Measurements from ENCODE around the gene MUC6.

MUC6 gene

DNA sequence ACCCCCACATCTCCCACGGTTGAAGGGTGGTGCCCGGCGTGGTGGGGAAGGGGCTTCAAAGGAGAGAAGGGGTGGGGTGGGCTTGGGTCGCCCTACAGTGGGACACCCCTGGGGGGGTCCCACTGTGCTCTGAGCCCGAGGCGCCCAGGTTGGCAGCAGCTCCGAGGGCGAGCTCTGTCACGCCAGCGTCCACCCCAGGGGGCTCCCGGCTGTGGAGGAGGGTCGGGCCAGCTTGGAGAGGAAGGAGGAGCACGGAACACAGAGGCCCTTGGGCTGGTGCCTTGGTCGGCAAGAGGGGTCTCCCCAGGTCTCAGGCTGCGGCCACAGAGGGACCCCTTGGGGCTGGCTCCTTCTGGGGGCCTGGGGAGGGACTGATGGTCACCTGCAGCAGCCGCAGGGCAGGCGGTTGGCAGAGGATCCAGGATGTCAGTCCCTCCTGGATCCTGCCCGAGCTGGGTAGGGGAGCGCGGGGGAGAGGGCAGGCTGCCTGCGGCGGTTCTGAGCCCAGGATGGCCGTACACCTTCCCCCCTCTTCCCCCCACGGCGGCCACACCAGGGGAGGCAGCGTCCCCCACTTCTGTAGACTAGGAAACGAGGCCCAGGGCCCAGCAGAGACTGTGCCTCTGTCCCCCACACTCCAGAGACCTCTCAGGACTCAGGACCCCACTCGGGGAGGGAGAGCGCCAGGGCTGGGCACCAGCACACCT lies 788 bp downstream of the MUC6 start:
- DNase-seq = no peak

DNA sequence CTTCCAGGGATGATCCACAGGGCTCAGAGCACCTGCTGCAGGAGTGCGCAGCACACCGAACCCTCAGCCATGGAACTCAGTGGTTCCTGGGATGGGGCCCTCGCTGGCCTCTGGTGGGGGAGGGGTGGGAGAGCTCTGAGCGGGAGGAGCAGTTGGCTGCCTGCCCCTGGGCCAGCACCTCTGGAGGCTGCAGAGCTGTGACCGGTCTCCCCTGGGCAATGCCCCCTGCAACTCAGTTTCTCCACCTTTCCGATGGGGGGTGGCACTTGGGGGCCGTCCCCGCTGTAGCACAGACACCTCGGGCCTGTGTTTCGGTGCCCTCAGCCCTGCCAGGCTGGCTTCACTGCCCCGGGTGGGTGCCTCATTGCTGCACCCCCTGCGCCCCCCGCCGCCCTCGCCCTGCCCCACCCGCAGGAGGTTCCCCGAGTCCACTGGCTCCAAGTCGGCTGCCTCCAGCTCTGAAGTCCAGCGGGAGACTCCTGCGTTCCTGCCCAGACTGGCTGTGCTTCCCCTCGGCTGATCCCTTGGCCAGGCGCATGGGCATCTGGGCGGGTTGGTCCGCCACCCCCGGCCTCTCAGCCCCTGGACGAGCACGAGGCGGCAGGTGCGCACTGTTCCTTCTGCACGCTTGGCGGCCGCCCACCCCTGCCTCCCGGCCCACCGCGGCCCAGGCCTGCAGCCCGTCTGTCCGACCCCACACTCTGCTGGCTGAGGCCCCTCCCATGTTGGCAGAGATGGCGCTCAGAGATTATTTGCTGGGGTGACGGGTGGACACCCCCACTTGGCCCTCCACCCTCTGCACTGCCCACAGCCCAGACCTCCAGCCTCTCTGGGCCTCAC lies 1.8 kb downstream of the MUC6 start:
- no peak for DNase-seq

DNA sequence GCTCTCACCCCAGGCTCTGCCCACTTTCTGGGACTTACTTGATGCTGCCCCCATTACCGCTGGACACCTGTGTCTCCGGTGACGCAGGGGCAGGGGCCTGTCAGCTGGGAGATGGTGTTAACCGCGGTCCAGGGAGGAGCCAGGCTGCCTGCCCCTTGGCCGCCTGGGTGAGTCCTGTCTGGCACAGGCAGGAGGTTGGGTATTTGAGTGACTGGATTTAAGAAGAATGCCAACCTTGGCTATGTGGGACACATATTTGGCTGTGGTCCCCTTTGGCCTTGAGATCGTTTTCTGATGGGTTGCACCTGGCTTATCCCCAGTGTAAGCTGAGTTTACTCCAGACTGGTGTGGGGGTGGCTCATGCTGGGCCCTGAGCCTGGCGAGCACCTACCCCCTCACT lies 2.5 kb downstream of the MUC6 start:
- no peak for DNase-seq

DNA sequence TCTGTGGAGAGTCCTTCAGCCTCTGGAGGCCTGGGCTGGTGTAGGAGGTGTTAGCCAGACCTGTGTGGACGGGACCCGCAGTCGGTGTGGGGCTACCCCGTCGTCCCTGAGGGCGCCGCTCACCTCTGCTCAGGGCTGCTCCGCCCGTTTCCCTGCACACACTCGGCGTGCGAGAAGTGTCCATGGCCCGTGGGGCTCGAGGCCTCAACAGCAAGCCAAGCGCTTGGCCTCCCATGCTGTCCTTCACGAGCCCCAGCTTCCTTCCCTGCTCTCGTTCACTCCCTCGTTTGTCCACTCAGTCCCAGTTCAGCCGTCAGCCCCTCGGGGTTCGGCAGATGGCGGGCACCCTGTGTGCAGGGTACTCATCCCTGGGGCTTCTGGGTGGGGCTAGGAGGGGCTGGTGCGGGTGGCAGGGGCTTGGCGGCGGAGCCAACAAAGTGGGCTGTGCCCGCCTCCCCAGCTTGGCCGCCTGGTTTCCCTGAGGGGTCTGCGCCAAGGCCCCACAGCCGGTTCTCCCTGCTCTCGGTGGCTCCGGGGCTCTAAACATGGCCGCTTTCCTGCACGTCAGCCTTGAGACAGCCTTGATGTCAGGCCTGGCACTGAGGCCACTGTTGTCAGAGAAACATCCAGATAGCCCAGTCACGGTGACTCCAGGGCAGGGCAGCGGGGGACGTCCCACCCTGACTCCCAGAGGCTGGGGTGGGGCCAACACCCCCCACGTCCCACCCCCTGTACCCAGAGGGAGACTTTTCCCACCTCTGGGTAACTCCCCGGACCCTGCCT lies 3.3 kb downstream of the MUC6 start:
- no peak for DNase-seq

DNA sequence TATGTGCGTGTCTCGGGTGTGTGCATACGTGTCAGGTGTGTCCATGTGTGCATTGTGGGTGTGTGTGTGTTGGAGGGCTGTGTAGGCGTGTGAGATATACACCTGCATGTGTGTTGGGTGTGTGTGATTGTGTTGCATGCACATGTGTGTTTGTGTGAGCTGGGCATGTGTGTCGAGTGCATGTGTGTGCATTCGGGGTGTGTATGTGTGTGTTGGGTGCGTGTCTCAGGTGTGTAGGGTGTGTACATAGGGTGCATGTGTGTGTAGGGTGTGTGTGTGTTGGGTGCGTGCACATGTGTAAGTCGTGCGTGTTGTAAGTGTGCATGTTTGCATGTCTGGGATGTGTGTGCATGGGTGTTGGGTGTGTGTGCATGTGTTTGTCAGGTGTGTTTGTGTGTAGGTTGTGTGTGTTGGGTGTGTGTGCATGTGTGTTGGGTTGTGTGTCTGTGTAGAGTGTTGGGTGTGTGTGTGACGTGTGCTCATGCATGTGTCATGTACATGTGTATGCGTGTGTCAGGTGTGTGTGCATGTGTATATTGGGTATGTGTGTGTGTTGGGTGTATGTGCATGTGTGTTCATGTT lies 4.1 kb downstream of the MUC6 start:
- no peak for DNase-seq

DNA sequence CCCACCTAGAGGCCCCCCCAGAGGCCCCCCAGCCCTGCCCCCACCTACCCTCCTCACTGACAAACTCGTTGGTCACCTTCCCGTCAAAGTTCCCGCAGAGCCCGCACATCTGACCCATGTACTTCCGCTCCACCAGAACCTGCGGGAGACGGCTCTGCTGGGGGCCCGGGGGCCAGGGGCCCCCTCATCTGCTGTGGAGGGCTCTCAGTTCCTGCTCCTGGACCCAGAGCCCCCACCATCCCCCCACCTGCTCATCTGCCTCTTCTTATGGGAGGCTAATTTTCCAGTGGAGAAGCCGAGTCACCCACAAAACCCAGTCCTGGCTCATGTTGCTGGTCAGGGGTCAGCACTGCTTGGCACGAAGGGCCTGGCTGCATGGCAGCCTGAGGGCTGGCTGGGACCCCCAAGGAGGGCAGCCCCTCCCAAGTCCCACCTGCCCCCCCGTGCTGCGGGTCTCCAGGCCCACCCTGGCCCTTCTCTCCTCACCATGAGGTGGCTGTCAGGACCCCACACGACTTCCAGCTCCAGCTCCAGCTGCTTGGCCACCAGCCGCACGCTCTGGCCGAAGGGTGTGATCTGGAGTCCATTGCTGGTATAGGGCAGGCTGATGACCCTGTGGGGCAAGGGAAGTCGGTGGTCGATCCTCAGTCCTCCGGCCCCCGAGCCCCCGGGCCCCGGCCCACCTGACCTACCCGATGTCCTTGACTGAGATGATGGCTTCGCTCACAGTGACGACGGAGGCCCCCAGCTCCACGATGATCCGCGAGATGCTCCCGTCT lies 5.2 kb downstream of the MUC6 start:
- no peak for DNase-seq

DNA sequence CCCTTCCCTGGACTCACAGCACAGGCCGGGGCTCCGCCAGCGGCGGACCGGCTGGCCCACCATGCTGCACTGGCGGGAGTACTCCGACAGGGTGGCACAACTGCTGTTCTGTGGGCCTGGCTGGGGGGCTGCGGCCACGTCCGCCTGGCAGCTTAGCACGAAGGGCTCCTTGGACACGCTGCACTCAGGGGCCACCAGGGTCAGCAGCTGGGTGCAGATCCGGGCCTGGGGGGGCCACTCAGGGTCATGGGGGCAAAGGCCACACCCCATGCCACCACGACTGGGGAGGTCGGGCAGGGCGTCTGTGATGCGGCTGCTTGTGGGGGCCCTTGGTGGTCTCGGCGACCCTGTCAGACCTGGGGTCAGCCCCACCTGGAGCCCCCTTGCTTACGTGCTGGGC lies 6.0 kb downstream of the MUC6 start:
- DNase-seq = no peak

DNA sequence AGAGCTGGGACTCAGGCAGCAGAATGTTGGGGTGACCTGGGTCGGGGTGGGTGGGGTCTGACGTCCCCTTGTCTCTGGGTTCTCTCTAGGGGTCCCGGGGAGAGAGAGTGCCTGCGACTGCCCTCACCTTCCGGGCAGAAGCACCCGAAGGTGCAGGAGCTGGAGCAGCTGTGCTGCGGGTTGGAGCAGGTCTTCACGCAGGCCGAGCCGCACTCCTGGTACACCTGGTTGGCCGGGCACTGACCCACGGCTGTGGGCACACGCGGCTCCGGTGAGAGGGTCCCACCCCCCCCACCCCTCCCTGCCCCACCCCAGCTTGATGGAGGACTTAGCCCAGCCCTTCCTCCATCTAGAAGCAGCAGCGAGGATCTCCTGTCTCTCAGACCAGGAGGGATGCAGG lies 6.4 kb downstream of the MUC6 start:
- DNase-seq = no peak

DNA sequence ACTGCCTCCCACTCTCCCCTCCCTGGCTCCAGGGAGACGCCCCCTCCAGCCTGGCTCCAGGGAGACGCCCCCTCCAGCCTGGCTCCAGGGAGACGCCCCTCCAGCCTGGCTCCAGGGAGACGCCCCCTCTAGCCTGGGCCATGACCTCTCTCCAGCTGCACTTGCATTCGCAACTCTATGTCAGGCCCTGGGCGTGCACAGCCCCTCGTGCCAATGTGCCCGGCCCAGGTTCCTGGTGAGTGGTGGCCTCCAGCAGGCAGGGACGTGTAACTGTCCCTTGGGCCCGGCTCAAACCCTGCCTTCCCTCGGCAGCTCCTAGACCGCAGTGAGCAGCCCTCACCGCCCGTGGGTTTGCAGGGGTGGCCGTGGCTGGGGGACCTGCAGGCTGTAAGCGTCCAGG lies 6.9 kb downstream of the MUC6 start:
- no peak for DNase-seq

DNA sequence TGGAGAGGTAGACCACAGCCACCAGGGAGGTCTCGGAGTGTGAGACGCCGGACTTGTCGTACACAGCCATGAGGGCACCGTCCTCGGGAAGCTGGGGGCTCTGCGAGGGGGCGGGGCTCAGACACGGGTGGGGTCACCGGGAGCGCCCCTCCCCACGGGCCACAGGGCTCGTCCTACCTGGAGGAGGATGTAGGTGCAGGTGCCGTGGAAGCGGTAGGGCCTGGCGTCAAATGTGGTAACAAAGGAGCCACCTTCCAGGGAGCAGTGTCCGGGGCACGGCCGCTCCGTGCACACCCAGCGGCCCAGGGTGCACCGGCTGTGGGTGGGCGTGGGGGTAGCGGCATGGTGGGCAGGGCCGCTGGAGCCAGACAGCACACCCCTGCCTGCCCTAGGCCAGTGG lies 7.5 kb downstream of the MUC6 start:
- no peak for DNase-seq

DNA sequence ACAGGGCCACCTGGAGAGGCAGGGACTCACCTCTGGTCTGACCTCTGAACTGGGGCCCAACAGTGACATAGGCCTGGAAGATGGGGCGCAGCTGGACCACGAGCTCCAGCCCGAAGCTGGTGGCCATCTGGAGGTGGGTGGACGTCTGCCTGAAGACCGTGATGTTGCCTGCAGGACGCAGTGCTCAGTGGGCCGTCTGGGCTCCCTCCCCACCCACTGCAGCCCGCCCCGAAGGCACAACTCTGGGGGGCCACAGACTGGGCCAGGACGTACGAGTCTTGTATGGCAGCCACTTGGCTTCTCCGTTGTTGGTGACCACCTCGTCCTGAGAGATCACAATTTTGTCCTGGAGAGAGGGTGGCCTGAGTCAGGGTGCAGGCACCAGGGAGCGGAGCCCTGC lies 7.9 kb downstream of the MUC6 start:
- DNase-seq = no peak

DNA sequence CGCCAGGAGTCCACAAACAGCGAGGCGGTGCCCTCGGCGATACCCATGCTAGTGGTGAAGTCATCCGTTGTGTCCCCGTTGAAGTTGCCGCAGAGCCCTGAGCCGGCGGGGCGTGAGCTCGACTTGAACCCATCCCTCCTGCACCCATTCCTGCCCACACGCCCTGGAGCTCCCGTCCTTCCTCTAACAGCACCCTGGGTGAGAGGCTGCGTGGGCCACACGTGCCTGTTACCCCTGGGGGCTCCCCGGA lies 8.3 kb downstream of the MUC6 start:
- DNase-seq = no peak

DNA sequence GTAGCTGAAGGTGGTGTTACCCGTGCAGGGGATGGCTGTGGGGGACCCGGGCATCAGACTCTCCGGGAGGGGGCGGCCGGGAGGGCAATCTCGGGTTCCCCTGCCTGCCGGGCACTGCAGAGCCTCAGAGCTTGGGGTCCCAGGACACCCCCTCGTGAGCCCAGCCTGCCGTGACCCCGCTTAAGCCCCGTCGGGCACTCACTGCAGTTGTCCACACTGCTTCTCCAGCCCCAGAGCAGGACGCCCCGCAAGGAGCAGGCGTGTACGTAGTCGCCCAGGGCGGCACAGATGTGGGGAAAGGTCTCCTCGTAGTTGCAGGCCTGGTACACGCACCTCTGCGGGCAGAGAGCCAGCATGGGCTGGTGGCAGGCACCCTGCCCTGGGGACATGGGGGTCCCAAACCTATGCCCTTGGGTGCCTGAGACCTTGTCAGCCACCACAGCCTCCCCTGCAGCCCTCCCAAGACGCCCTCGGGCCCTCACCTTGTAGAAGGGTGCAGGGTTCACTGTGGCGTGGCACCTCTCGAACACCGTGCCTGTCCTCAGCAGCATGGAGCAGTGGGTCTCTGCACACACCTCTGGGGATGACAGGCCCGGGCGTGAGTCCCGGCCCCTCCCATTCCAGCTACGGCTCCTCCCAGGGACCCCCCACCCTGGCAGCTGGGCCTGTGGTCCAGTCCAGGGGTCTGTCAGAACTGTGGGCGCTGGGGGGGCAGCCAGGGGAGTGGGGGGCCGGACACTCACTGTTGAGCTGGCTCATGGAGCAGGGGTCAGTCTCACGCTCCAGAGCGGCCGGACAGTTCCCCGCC lies 8.8 kb downstream of the MUC6 start:
- no peak for DNase-seq

DNA sequence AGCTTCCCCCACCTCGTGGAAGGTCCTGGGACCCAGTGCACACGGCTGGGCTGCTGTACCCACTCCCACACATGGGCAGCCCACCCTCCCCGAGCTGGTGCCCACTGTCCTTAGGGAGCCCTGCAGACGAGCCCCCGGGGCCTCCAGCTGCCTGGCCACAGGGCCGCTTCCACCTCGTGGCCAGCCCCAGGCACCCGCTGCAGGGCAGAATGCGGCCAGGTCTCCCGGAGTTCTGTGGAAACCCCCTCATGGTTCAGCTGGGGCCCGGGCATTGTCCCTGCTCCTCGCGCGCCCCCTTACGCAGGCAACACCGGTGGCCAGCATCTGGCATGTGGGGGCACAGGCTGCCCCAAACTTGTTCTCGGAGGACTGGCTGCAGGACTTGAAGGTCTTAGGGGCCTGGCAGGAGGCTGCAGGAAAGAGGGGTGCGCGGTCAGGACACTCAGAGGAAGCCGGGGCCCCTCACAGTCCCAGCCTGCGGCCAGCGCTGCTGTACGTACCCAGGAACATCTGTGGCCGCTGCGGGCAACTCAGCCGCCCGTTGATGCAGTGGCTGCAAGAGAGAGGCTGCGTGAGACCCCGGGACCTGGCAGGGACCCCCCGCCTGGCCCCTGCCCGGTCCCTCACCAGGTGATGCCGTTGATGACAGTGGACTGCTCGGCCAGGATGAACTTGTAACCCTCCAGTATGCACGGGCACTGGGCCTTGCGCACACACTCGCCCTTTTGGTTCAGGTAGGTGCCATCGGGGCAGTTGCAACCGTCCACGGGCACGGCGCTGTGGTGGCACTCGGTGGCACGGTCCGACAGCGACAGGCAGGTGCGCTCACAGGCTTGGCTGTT lies 9.7 kb downstream of the MUC6 start:
- DNase-seq = no peak

DNA sequence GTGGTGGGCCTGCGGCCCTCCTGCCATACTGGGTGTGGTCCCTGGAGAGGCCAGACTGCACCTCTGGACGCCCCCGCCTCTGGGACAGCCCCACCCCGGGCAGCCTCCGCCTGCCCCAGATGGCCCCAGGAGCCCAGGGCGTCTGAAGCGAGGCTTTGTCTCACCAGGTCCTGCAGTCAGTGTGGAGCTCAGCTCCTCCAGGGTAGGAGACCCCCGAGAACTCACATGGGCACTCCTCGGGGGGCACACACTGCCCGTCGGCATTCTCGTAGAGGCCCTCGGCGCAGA lies 10.4 kb downstream of the MUC6 start:
- no peak for DNase-seq

DNA sequence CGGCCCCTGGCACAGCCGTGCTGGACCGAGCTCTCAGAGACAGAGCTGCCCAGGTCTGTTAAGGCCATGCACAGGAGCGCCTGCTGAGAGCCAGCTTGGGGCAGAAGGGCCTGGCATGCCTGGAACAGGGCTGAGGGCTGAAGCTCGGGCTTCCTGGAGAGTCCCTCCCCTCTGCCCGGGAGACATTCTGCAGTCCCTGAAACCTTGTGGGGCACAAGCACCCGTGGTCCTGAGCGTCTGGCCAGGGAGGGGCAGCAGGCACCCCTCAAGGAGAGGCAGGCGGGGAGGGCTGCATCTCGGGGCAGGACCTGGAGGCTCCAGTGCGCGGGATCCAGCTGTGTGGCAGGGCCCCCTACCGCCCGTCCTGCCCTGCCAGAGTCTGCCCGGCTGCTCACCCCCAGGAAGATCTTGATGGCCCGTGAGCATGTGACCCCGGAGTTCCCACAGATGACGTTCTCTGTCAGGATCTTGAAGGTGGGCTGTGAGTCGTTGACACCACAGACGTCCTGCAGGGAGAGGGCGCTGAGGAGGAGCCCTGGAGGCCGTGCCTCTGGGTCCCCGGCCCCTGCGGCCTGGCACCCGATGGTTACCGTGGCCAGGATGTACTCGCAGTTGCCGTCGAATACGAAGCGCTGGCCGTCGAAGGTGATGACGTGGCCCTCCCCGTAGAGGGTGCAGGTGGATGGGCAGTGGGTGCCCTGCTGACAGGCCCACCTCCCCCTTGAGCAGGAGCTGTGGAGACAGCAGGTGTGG lies 10.9 kb downstream of the MUC6 start:
- no peak for DNase-seq

DNA sequence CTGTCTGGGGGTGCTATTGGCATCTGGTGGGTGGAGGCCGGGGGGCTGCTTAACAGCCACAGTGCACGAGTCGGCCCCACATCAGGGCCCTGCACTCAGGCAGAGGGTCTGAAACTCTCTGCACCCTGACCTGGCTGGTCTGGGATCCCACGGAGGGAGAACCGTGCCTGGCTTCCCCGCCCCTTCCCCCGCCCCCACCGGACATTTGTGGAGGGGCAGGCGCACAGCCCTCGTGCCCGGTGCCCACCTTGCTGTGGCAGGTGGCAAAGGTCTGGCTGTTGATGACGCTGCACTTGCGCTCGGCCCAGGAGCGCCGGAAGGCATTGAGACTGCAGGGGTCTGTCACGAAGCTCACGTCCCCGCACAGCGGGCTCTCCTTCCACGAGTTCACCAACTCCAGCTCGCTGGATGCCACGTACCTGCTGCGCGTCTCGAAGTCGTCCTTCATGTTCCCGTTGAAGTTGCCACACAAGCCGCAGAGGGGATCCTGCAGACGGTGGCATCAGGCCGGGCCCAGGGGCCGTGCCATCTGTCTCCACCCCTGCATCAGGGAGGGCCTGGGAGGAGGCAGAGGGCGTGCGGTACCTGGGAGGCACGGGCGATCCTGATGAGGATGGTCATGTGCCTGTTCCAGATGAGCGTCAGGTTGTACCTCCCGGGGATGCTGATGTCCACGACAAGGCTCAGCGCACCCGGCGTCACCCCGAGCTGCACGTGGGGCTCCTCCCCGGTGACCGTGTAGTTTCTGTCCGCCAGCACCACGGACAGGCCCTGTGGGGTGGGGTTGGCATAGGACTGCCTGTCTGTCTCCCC lies 11.7 kb downstream of the MUC6 start:
- no peak for DNase-seq

DNA sequence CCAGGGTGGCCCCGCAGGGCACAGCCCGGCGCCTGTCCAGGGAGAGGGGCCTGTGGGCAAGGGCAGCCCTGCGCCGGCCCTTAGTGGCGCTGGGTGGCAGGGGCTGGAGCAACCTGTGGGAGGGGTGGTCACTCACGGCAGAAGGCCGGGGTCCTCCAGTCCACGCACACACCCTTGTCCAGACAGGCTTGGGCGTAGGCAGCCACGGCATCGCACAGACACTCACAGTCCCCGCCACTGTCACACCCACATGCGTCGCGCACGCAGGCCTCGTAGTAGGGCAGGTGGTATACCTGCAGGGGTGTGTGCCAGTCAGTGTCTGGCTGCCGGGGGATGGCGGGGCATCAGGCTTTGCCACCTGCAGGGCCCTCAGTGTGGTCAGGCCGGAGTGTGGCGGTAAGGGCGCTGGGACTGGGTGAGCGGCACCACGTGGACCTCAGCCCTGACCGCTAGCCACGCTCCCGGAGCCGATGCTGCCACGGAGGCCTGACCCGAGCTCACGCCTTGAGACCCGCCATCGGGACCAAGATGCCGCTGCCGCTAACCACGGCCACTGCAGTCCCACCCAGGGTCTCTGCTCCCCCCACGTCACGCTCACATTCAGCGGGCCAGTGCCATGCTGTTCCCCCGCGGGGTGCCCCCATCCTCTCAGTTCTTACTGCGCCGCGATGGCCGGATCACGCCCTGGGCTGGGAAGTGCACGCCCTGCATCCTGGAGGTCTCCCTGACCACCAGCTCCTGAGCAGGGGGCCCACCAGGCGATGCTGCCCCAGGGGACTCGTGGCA lies 12.5 kb downstream of the MUC6 start:
- DNase-seq = no peak
